Natural killer cell (primary cell): ENCODE data around the gene COL1A2. TPM values are rescaled to one million over a fixed set of nuclear protein-coding genes. Genes with fewer than 3 reads are reported as not detected.

Experiments used
- ATAC-seq, 3 donors: fragments of 150-1000 bp in 2 of 3; fragments of 200-7000 bp in 1 of 3; cut with Tn5 transposase; 1 replicate in 1 of 3; 2 replicates in 2 of 3; pipeline ENCODE4 v1.10.0; 2021; ENCODE audit warnings: mild to moderate bottlenecking in 2 of 3, moderate library complexity in 2 of 3
- DNase-seq, 2 donors: peaks; one replicate each; pipeline versions ENCODE4 v3.0.0 to v3.0.0-alpha.2; 2013 to 2021; ENCODE audit warnings: mixed read lengths in 1 of 2
- H3K27ac ChIP-seq: one replicate; pipeline ENCODE4 v1.5.1; 2013; ENCODE audit warnings: mild to moderate bottlenecking, low read length
- H3K27me3 ChIP-seq: one replicate; pipeline ENCODE4 v1.6.1; 2013; ENCODE audit warnings: low read length; ENCODE audit not compliant: control insufficient read depth, insufficient read depth
- H3K36me3 ChIP-seq: one replicate; pipeline ENCODE4 v1.6.1; 2013; ENCODE audit warnings: low read length; ENCODE audit not compliant: control insufficient read depth, insufficient read depth
- H3K4me1 ChIP-seq: one replicate; pipeline ENCODE4 v1.6.1; 2013; ENCODE audit warnings: low read length; ENCODE audit not compliant: control insufficient read depth, insufficient read depth
- H3K4me3 ChIP-seq: one replicate; pipeline ENCODE4 v1.5.1; 2013; ENCODE audit warnings: low read length
- H3K9me3 ChIP-seq: one replicate; pipeline ENCODE4 v1.6.1; 2013; ENCODE audit warnings: low read length; ENCODE audit not compliant: control insufficient read depth, insufficient read depth
- H3K27ac Mint-ChIP-seq, 2 donors: one replicate each; pipeline ENCODE4 v1.8.0; 2022; ENCODE audit warnings: mild to moderate bottlenecking in 2 of 2, mixed read lengths in 2 of 2, moderate library complexity in 1 of 2
- H3K27me3 Mint-ChIP-seq, 2 donors: one replicate each; pipeline ENCODE4 v1.8.0; 2022; ENCODE audit warnings: low read depth in 2 of 2, mixed read lengths in 2 of 2
- H3K36me3 Mint-ChIP-seq: one replicate; pipeline ENCODE4 v1.8.0; 2022; ENCODE audit warnings: mixed read lengths
- H3K4me1 Mint-ChIP-seq, 2 donors: one replicate each; pipeline ENCODE4 v1.8.0; 2022; ENCODE audit warnings: mixed read lengths in 2 of 2
- H3K4me3 Mint-ChIP-seq: one replicate; pipeline ENCODE4 v1.8.0; 2022; ENCODE audit warnings: mild to moderate bottlenecking, moderate library complexity, mixed read lengths
- H3K9me3 Mint-ChIP-seq, 2 donors: one replicate each; pipeline ENCODE4 v1.8.0; 2022; ENCODE audit warnings: mixed read lengths in 2 of 2
- WGBS: methylation state at CpG from one replicate; pipeline ENCODE4 v1.1.7; 2013; ENCODE audit warnings: missing lambda C conversion rate; ENCODE audit not compliant: insufficient coverage; 5-methylcytosine and 5-hydroxymethylcytosine counted together
- intact Hi-C: fragments of 100-400 bp; cut with micrococcal nuclease; formaldehyde crosslinking; loops from one replicate; pipeline ENCODE4 v1.14.2; 2022
- total RNA-seq, 4 donors: library from RNA; stranded (reverse); fragments of 120-200 nt in 1 of 4; gene quantifications; one replicate each; pipeline versions ENCODE4 v1.2.3 to v1.2.4, GENCODE V29; 2013 to 2022
- TF ChIP-seq, protein P1 (sequence below): fragments of 200-600 bp; IDR thresholded peaks from one replicate; pipeline ENCODE4 v1.8.0; 2022; ENCODE audit warnings: antibody characterized with exemption

Gene COL1A2
- total RNA-seq, 3 donors from 2014 or later (not counting 1 experiment from before 2014, with no cell fraction given): not detected

- Histone ChIP-seq H3K9me3 (no peaks in the 10 kb centered on the region), H3K27ac (no peak overlapping the region), H3K4me3 (no peak overlapping the region), H3K4me1 (no peaks in the 10 kb centered on the region), H3K27me3 (no peaks in the 10 kb centered on the region), H3K36me3 (no peaks in the 10 kb centered on the region)
- Mint-ChIP-seq H3K27me3 (peaks cover 0 to 3% of the 10 kb centered on the region in 2 donors), H3K27ac (no peak overlapping the region), H3K4me3 (no peak overlapping the region), H3K4me1 (no peaks in the 10 kb centered on the region), H3K36me3 (no peaks in the 10 kb centered on the region), H3K9me3 (peaks cover 0 to 5% of the 10 kb centered on the region in 2 donors)
- ATAC-seq: no peak
- 86% methylated on average over 1 of the region's 2 CpGs for WGBS
- TF ChIP-seq, protein P1, sequence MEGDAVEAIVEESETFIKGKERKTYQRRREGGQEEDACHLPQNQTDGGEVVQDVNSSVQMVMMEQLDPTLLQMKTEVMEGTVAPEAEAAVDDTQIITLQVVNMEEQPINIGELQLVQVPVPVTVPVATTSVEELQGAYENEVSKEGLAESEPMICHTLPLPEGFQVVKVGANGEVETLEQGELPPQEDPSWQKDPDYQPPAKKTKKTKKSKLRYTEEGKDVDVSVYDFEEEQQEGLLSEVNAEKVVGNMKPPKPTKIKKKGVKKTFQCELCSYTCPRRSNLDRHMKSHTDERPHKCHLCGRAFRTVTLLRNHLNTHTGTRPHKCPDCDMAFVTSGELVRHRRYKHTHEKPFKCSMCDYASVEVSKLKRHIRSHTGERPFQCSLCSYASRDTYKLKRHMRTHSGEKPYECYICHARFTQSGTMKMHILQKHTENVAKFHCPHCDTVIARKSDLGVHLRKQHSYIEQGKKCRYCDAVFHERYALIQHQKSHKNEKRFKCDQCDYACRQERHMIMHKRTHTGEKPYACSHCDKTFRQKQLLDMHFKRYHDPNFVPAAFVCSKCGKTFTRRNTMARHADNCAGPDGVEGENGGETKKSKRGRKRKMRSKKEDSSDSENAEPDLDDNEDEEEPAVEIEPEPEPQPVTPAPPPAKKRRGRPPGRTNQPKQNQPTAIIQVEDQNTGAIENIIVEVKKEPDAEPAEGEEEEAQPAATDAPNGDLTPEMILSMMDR: no peak
- no peak for DNase-seq
- intact Hi-C loops: no loop called here
These were observed 20.5 kb upstream of the COL1A2 start for GRCh38 chr7:94374231-94374630.

GRCh38 chr7:94374721-94375566 lies 19.8 kb upstream of the COL1A2 start:
- Histone ChIP-seq H3K27ac (no peak overlapping the region), H3K4me3 (no peak overlapping the region), H3K36me3 (no peaks in the 10 kb centered on the region), H3K27me3 (no peaks in the 10 kb centered on the region), H3K9me3 (no peaks in the 10 kb centered on the region), H3K4me1 (no peaks in the 10 kb centered on the region)
- Mint-ChIP-seq H3K36me3 (no peaks in the 10 kb centered on the region), H3K27me3 (peaks cover 0 to 3% of the 10 kb centered on the region in 2 donors), H3K4me1 (no peaks in the 10 kb centered on the region), H3K9me3 (peaks cover 0 to 5% of the 10 kb centered on the region in 2 donors), H3K27ac (no peak overlapping the region), H3K4me3 (no peak overlapping the region)
- WGBS: 84% methylated on average over 5 of the region's 5 CpGs
- TF ChIP-seq, protein P1: no peak
- ATAC-seq: no peak
- intact Hi-C loops: no loop called here
- no peak for DNase-seq

GRCh38 chr7:94375691-94376090 lies 19.0 kb upstream of the COL1A2 start:
- DNase-seq (no peak), ATAC-seq (no peak)
- H3K9me3 ChIP-seq: no peaks in the 10 kb centered on the region
- no peak overlapping the region for H3K4me3 Mint-ChIP-seq
- H3K27me3 Mint-ChIP-seq: peaks cover 0 to 3% of the 10 kb centered on the region in 2 donors
- H3K36me3 ChIP-seq: no peaks in the 10 kb centered on the region
- H3K27ac ChIP-seq: no peak overlapping the region
- H3K4me1 ChIP-seq: no peaks in the 10 kb centered on the region
- H3K36me3 Mint-ChIP-seq: no peaks in the 10 kb centered on the region
- intact Hi-C loops: no loop called here
- 69% methylated on average over 2 of the region's 2 CpGs for WGBS
- peaks cover 0 to 5% of the 10 kb centered on the region in 2 donors for H3K9me3 Mint-ChIP-seq
- H3K4me3 ChIP-seq: no peak overlapping the region
- H3K4me1 Mint-ChIP-seq: no peaks in the 10 kb centered on the region
- TF ChIP-seq, protein P1: no peak
- H3K27me3 ChIP-seq: no peaks in the 10 kb centered on the region
- H3K27ac Mint-ChIP-seq: no peak overlapping the region
